ENCODE data around the gene GUCA2B.

The GUCA2B gene

GRCh38 chr1:42168763-42169162, 15.6 kb downstream of the GUCA2B start:
- no peak for DNase-seq

- no peak for DNase-seq
Measured at GRCh38 chr1:42170779-42171621, 17.8 kb downstream of the GUCA2B start.

- no peak for DNase-seq
Measured at GRCh38 chr1:42171679-42172266, 18.6 kb downstream of the GUCA2B start.

GRCh38 chr1:42172381-42173133, 19.3 kb downstream of the GUCA2B start:
- no peak for DNase-seq

GRCh38 chr1:42173155-42173933, 20.1 kb downstream of the GUCA2B start:
- peak; percentile 71 for DNase-seq

GRCh38 chr1:42173961-42174735, 20.9 kb downstream of the GUCA2B start:
- DNase-seq: no peak

- DNase-seq: no peak
Measured at GRCh38 chr1:42175314-42176054, 22.3 kb downstream of the GUCA2B start.

- DNase-seq: no peak
Measured at GRCh38 chr1:42176902-42177519, 23.8 kb downstream of the GUCA2B start.

- DNase-seq: no peak
Measured at GRCh38 chr1:42177541-42177981, 24.4 kb downstream of the GUCA2B start.

GRCh38 chr1:42178249-42178648, 25.0 kb downstream of the GUCA2B start:
- DNase-seq: no peak

GRCh38 chr1:42179275-42179674, 26.1 kb downstream of the GUCA2B start:
- DNase-seq: no peak

- DNase-seq: no peak
Measured at GRCh38 chr1:42179900-42180329, 26.7 kb downstream of the GUCA2B start.

GRCh38 chr1:42181687-42182086, 28.5 kb downstream of the GUCA2B start:
- DNase-seq: no peak

GRCh38 chr1:42183210-42183956, 30.2 kb downstream of the GUCA2B start:
- DNase-seq: no peak

- no peak for DNase-seq
Measured at GRCh38 chr1:42183957-42184268, 30.7 kb downstream of the GUCA2B start.

GRCh38 chr1:42184616-42185015, 31.4 kb downstream of the GUCA2B start:
- no peak for DNase-seq

GRCh38 chr1:42186152-42186551, 32.9 kb downstream of the GUCA2B start:
- no peak for DNase-seq

GRCh38 chr1:42189931-42190853, 37.0 kb downstream of the GUCA2B start:
- no peak for DNase-seq

- DNase-seq: no peak
Measured at GRCh38 chr1:42191319-42191718, 38.1 kb downstream of the GUCA2B start.

Data from activated CD8-positive, alpha-beta memory T cell treated with anti-CD3 and anti-CD28 coated beads, Interleukin-2, amount 50 U/mL, for 4 hours (primary cell).